CD4-positive, alpha-beta T cell treated with Interferon alpha-2 for 1 hour (primary cell): ENCODE measurements around the gene CFC1.
"Not testable (repeated sequence)": the region's sequence is repeated elsewhere in the genome, so short reads cannot be mapped to it uniquely, and the experiment has no call there.

Experiments used
- DNase-seq, 2 donors: peaks; one replicate each; pipeline ENCODE4 v3.0.0-alpha.2; 2020 to 2022

The CFC1 gene

DNA sequence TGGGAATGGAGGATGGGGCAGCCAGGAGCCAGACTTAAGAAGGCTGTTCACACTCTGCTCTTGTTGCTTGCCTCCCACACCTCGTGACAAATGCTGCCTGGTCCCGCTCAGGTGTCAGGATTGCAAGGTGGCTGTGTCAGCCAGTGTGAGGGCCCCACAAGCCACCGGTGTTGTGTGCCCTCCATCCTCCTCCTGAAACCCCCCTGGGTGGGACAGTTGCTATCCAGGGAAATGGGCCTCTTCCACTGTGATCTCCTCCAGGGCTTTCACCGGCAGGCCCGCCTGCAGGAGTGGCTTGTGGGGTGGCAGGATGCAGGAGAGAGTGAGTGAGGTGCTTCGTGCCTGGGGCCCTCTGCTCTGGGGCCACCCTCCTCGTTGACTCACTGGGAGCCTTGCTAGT, 16.4 kb downstream of the CFC1 start:
- DNase-seq = not testable (repeated sequence)

DNA sequence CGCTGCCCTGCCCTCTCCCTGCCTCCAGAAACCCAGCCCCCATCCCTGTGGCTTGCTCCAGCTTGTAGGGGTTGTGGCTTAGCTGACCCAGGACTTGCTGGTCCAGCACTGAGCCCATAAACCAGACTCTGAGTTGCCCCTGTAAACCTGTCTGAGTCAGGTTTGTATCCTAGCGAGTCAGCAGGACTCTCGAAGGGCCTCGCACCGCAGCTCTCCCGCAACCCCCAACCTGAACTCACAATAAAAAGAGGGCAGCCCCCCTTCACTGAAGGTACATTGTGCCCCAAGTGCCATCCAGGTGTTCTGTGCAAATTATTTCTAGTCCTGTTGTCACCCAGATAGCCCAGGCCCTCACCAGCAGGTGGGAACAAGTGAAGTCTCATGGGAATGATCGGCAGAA, 17.9 kb downstream of the CFC1 start:
- not testable (repeated sequence) for DNase-seq

DNA sequence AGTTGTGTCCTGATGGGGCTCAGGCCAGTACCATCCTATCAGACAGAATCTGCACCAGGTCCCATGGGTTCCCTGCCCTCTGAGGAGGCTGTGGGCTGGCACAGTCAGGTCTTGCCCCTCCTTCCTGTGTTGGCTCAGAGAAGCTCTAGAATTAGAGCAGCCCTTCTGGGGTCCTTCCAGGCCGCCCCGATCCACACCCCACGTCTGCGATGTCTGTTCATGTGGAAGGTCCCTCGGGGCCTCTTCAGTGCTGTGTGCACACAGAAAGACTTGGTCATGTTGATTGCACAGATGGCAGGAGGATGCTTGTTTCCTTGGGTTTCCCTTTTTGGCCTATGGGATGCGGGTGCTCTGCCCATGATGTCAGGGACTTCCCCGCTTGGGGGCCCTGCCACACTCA, 20.3 kb downstream of the CFC1 start:
- DNase-seq = not testable (repeated sequence)

DNA sequence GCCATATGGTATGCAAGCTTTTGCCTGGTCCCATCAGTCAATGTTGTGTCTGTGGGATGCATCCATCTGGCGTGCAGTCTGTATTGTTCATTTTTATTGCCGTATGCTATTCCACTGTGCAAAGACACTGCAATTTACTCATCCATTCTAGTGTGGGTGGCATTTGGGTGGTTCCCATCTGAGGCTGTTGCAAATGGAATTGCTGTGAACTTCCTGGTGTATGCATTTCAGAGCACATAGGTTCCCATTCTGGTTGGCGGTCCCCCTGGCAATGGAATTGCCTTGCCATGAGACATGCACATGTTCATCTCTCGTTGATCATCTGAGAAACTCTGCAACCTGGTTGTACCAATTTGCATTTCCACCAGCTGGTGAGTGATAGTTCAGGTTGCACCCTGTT, 21.8 kb downstream of the CFC1 start:
- DNase-seq = not testable (repeated sequence)

DNA sequence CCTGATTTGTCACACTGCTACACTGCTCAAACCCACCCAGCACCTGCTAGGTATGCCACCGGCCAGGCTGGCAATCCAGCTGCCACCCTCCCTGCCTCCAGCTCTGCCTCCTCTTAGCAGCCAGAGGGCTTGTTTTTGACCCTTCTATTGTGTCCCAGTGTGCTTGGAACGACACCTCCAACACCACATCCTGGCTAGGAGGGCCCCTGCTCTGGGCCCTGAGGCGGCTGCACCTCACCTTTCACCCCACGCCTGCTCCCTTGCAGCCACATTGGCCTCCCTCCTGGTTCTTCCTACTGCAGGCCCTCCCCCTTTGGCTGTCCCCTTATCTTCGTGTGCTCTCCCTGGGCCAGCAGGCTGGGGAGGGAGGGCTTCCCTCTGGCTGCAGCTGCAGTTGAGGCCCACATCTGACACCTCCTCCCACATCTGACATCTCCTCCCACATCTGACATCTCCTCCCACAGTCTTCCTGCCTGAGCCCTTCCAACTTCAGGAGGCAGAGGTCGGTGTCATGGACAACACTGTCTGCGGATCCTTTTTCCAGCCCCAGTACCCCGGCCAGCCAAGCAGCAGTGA, 23.1 kb downstream of the CFC1 start:
- DNase-seq = not testable (repeated sequence)

DNA sequence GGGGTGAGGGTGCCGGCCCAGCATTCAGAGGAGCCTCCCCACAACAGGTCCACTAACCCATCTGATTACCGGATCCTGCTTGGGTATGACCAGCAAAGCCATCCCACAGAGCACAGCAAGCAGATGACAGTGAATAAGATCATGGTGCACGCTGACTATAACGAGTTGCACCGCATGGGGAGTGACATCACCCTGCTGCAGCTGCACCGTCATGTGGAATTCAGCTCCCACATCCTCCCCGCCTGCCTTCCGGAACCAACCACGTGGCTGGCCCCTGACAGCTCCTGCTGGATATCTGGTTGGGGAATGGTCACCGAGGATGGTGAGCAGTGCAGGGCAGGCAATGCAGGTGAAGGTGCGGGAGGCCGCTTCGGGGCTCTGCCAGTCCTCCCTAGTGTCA, 25.1 kb downstream of the CFC1 start:
- DNase-seq = not testable (repeated sequence)

DNA sequence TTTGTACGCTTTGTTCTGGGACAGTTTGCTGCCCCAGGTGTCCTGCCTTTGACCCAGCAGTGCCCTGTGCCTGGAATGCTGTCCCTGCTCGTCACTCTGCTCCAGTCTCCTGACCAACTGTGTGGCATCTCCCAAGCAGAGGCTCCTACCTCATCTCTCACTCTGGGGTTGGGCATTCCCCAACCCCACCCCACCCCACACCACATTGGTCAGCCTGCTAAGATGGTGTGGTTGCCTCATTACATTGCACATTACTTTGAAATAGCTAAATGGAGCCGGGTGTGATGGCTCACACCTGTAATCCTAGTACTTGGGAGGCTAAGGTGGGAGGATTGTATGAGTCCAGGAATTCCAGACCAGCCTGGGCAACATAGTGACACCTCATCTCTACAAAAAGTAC, 27.4 kb downstream of the CFC1 start:
- not testable (repeated sequence) for DNase-seq

DNA sequence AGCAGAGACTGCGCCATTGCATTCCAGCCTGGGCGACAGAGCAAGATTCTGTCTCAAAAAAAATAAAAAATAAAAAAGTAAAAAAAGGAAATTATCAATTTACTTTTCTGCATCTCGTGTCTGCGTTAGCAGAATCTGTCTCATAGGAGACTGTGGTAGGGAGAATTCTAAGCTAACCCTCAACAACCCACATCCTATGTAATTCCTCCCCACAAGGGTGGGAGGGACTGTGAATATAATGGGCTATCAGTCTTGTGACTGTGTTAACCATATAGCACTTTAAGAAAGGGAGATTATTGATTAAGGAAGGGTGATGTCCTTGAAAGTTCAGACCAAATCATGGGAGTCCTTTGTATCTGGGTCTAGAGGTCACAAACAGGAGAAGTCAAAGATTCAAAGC, 33.2 kb downstream of the CFC1 start:
- DNase-seq = not testable (repeated sequence)

DNA sequence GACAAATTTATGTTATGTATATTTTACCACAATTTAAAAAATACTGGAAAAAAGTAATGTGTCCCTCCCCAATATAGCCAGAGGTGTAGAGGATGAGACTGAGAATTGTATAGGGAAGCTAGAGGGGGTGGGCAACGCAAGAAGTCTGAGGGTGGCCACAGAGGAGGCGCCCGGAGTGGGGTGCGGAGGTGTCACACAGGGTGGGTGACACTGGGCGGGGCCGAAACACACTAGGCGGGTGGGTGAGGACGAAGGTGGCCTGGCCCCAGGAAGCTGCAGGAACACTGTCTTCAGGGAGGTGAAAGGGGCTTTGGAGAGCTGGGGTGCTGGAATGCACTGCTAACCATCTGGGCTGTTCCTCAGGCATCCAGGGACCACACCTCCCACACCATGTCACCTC, 42.9 kb downstream of the CFC1 start:
- DNase-seq = not testable (repeated sequence)

DNA sequence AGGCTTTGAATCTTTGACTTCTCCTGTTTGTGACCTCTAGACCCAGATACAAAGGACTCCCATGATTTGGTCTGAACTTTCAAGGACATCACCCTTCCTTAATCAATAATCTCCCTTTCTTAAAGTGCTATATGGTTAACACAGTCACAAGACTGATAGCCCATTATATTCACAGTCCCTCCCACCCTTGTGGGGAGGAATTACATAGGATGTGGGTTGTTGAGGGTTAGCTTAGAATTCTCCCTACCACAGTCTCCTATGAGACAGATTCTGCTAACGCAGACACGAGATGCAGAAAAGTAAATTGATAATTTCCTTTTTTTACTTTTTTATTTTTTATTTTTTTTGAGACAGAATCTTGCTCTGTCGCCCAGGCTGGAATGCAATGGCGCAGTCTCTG, 45.2 kb downstream of the CFC1 start:
- DNase-seq = not testable (repeated sequence)

DNA sequence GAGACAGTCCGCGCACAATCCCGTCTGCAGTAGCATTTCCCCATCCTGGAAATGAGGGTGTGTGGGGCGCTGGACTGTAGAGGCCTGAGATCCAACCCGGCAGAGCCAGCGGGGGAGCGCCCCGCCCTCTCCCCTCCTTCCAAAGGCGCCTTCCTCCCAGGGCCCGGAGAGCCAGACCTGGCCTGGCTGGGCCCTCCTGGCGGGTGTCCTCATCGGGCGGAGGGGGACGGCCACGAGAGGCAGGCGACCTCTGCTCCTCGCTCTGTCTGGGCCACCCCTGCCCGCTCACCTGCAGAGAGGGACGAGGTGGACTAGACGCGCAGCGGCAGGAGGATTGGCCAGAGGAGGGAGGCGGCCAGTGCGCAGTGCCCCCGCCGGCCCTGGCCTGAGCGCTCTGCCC, 49.9 kb downstream of the CFC1 start:
- not testable (repeated sequence) for DNase-seq

DNA sequence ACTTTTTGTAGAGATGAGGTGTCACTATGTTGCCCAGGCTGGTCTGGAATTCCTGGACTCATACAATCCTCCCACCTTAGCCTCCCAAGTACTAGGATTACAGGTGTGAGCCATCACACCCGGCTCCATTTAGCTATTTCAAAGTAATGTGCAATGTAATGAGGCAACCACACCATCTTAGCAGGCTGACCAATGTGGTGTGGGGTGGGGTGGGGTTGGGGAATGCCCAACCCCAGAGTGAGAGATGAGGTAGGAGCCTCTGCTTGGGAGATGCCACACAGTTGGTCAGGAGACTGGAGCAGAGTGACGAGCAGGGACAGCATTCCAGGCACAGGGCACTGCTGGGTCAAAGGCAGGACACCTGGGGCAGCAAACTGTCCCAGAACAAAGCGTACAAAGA, 51.0 kb downstream of the CFC1 start:
- not testable (repeated sequence) for DNase-seq

DNA sequence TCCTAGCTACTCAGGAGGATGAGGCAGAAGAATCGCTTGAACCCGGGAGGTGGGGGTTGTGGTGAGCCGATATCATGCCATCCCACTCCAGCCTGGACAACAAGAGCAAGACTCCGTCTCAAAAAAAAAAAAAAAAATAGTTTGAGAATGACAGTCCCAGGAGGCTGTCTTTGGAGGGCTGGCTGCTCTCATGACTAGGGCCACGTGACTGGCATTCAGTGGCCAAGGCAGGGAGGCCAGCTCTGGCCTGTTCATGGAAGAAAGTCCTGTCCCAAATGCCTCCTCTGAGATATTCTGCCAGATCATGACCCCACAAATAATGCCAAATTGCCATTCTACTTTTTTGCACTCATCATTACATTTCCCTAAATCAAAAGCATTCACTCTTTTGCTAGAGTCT, 54.4 kb downstream of the CFC1 start:
- not testable (repeated sequence) for DNase-seq

DNA sequence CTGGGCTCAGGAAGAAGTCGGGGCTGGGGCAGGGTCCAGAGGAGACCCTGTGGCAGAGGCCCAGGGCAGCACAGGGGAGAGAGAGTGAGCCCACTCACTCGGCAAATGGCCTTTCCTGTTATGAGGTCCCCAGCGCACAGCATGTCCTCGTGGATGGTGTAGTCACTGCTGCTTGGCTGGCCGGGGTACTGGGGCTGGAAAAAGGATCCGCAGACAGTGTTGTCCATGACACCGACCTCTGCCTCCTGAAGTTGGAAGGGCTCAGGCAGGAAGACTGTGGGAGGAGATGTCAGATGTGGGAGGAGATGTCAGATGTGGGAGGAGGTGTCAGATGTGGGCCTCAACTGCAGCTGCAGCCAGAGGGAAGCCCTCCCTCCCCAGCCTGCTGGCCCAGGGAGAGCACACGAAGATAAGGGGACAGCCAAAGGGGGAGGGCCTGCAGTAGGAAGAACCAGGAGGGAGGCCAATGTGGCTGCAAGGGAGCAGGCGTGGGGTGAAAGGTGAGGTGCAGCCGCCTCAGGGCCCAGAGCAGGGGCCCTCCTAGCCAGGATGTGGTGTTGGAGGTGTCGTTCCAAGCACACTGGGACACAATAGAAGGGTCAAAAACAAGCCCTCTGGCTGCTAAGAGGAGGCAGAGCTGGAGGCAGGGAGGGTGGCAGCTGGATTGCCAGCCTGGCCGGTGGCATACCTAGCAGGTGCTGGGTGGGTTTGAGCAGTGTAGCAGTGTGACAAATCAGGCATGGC, 55.4 kb downstream of the CFC1 start:
- not testable (repeated sequence) for DNase-seq

DNA sequence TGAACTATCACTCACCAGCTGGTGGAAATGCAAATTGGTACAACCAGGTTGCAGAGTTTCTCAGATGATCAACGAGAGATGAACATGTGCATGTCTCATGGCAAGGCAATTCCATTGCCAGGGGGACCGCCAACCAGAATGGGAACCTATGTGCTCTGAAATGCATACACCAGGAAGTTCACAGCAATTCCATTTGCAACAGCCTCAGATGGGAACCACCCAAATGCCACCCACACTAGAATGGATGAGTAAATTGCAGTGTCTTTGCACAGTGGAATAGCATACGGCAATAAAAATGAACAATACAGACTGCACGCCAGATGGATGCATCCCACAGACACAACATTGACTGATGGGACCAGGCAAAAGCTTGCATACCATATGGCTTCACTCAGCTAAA, 56.6 kb downstream of the CFC1 start:
- not testable (repeated sequence) for DNase-seq
